OCI-LY7 (cell line): ENCODE data around the gene CACNA1I. TPM values are rescaled to one million over a fixed set of nuclear protein-coding genes. Genes with fewer than 3 reads are reported as not detected.
A peak's percentile ranks its signal among the peaks of the same experiment; 100 is the strongest.

ENCODE experiments used
- BruUV-seq: library from RNA; stranded (reverse); fragments of 400-500 nt; replicated peaks from 2 replicates; lab custom pipeline; 2021; lab: Mats Ljungman, UMichigan
- CTCF ChIA-PET: fragments of 300-600 bp; sonication (Branson Sonifier 250); formaldehyde crosslinking; loops from one replicate; lab custom pipeline; 2022; ENCODE audit warnings: antibody characterized with exemption; ENCODE audit not compliant: unreplicated experiment; lab: Charles Lee
- POLR2A ChIA-PET: fragments of 300-600 bp; sonication (Branson Sonifier 250); formaldehyde crosslinking; loops from one replicate; lab custom pipeline; 2022; ENCODE audit warnings: antibody characterized with exemption; lab: Charles Lee
- DNase-seq: peaks from one replicate; pipeline ENCODE4 v3.0.0-alpha.2; 2015; ENCODE audit warnings: low spot score
- H2AFZ ChIP-seq: fragments of 200-600 bp; sonication (generic), shearing (Covaris generic); 2 replicates; pipeline ENCODE4 v1.6.1; 2014; ENCODE audit warnings: mild to moderate bottlenecking, antibody characterized with exemption, low read length, moderate library complexity
- H3K27ac ChIP-seq: fragments of 200-600 bp; sonication (generic); 2 replicates; pipeline ENCODE4 v1.5.1; 2014; ENCODE audit warnings: mixed run types, low read depth, mild to moderate bottlenecking, moderate library complexity, low read length, inconsistent platforms; ENCODE audit not compliant: poor library complexity, severe bottlenecking
- H3K36me3 ChIP-seq: fragments of 200-600 bp; sonication (generic); 2 replicates; pipeline ENCODE4 v1.6.1; 2014; ENCODE audit warnings: mild to moderate bottlenecking, antibody characterized with exemption, low read length, moderate library complexity, mixed read lengths; ENCODE audit not compliant: insufficient read depth
- H3K4me1 ChIP-seq: fragments of 200-600 bp; sonication (generic); 2 replicates; pipeline ENCODE4 v1.5.1; 2014; ENCODE audit warnings: mild to moderate bottlenecking, low read length; ENCODE audit not compliant: insufficient read depth, poor library complexity, severe bottlenecking
- H3K4me2 ChIP-seq: fragments of 200-600 bp; sonication (generic); 2 replicates; pipeline ENCODE4 v1.6.1; 2014; ENCODE audit warnings: mild to moderate bottlenecking, low read length
- H3K4me3 ChIP-seq: fragments of 200-600 bp; sonication (generic); 2 replicates; pipeline ENCODE4 v1.5.1; 2014; ENCODE audit warnings: mild to moderate bottlenecking, low read depth, low read length; ENCODE audit not compliant: poor library complexity, severe bottlenecking
- H3K79me2 ChIP-seq: fragments of 200-600 bp; sonication (generic); 2 replicates; pipeline ENCODE4 v1.6.1; 2016; ENCODE audit warnings: low read depth, mild to moderate bottlenecking, low read length, moderate library complexity, mixed read lengths; ENCODE audit not compliant: insufficient read depth
- H3K9me2 ChIP-seq: fragments of 200-600 bp; sonication (generic); 2 replicates; pipeline ENCODE4 v1.6.1; 2016; ENCODE audit warnings: mild to moderate bottlenecking, low read length, mixed read lengths; ENCODE audit not compliant: insufficient read depth
- H3K9me3 ChIP-seq: fragments of 200-600 bp; sonication (generic); 2 replicates; pipeline ENCODE4 v1.6.1; 2014; ENCODE audit warnings: mild to moderate bottlenecking, mixed run types, low read length, mixed read lengths
- H4K20me1 ChIP-seq: fragments of 200-600 bp; sonication (generic); 2 replicates; pipeline ENCODE4 v1.6.1; 2014; ENCODE audit warnings: mild to moderate bottlenecking, antibody characterized with exemption, low read length, moderate library complexity, mixed read lengths; ENCODE audit not compliant: insufficient read depth
- EZH2phosphoT487 ChIP-seq: fragments of 200-600 bp; sonication (generic); IDR thresholded peaks from 2 replicates; pipeline ENCODE4 v1.6.1; 2018; ENCODE audit warnings: low read depth, borderline replicate concordance, mild to moderate bottlenecking, mixed run types, antibody characterized with exemption, low read length, moderate library complexity, mixed read lengths
- intact Hi-C: fragments of 100-400 bp; cut with micrococcal nuclease; formaldehyde crosslinking; loops from one replicate; pipeline ENCODE4 v1.10.0; 2022; ENCODE audit not compliant: unreplicated experiment
- total RNA-seq, 2 experiments: library from RNA; depleted of rRNA in 1 of 2; stranded (reverse); fragments of >200 nt in 1 of 2; shearing (Covaris generic) in 1 of 2; gene quantifications; 2 replicates each; pipeline ENCODE4 v1.2.3, GENCODE V29; 2014 to 2022
- TF ChIP-seq, protein P1 (sequence below): fragments of 200-600 bp; sonication (generic); conservative IDR thresholded peaks from 2 replicates; pipeline ENCODE4 v1.5.1; 2014; ENCODE audit warnings: mild to moderate bottlenecking, antibody characterized with exemption, low read length, moderate library complexity, mixed read lengths

The CACNA1I gene
- total RNA-seq, 2 experiments from 2014 or later = 0.03 TPM; not detected in 1

DNA sequence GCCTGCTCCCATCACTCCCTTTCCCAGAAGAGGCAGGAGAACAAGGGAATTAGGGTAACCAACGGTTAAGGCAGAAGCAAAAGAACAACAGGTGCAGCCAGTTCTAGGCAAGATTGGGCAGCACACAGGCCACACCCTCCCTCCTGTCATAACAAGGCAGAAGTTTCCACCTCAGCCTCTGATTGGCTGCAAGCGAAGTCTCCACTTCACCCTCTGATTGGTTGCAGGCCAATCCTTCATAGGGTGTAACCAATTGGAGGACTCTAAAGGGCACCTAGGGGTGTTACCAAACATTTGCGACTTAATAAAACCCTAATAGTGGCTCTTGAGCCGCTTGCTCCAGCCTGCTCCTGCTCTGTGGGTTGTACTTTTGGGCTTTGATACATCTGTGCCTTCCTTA is 153.8 kb downstream of the CACNA1I start:
- no peaks in the 10 kb centered on the region for H3K79me2 ChIP-seq
- intact Hi-C loops = no loop called here
- H4K20me1 ChIP-seq = no peaks in the 10 kb centered on the region
- ChIA-PET CTCF (no interaction called here), POLR2A (no interaction called here)
- TF ChIP-seq EZH2phosphoT487 = no peak
- TF ChIP-seq, protein P1, sequence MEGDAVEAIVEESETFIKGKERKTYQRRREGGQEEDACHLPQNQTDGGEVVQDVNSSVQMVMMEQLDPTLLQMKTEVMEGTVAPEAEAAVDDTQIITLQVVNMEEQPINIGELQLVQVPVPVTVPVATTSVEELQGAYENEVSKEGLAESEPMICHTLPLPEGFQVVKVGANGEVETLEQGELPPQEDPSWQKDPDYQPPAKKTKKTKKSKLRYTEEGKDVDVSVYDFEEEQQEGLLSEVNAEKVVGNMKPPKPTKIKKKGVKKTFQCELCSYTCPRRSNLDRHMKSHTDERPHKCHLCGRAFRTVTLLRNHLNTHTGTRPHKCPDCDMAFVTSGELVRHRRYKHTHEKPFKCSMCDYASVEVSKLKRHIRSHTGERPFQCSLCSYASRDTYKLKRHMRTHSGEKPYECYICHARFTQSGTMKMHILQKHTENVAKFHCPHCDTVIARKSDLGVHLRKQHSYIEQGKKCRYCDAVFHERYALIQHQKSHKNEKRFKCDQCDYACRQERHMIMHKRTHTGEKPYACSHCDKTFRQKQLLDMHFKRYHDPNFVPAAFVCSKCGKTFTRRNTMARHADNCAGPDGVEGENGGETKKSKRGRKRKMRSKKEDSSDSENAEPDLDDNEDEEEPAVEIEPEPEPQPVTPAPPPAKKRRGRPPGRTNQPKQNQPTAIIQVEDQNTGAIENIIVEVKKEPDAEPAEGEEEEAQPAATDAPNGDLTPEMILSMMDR = no peak
- H3K27ac ChIP-seq = no peak overlapping the region
- H3K4me1 ChIP-seq = no peaks in the 10 kb centered on the region
- BruUV-seq = no TSS peak
- no peak overlapping the region for H2AFZ ChIP-seq
- H3K4me3 ChIP-seq = no peak overlapping the region
- no peaks in the 10 kb centered on the region for H3K9me2 ChIP-seq
- no peaks in the 10 kb centered on the region for H3K36me3 ChIP-seq
- DNase-seq = peak; percentile 22
- no peaks in the 10 kb centered on the region for H3K9me3 ChIP-seq
- no peak overlapping the region for H3K4me2 ChIP-seq

DNA sequence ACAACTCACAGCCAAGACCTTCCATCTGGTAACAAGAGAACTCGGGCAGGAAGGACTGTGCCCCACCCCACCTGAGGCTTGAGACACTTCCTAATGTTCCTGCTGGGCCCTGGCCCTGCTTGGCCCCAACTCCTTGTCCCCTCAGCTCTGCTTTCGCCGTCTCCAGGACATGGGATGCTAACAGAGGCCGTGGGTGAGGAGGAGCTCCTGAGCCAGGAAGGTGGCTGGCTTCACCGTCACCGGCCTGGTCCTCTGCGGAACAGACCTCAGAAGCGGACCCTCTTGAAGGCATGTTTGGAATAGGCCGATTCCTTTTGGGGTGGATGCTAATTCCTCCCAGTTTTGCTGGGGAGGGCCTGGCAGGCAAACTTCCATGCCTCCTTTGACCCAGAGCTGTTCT is 154.3 kb downstream of the CACNA1I start:
- H3K4me2 ChIP-seq = no peak overlapping the region
- no peaks in the 10 kb centered on the region for H3K9me3 ChIP-seq
- H2AFZ ChIP-seq = no peak overlapping the region
- ChIA-PET CTCF (interaction anchor here (0.6 kb wide), 1 partner anchor 108 kb away, joined by 3 read pairs; no protein-coding TSS in a partner anchor), POLR2A (no interaction called here)
- H3K27ac ChIP-seq = no peak overlapping the region
- H4K20me1 ChIP-seq = no peaks in the 10 kb centered on the region
- no peaks in the 10 kb centered on the region for H3K36me3 ChIP-seq
- no peak for DNase-seq
- no peaks in the 10 kb centered on the region for H3K9me2 ChIP-seq
- intact Hi-C loops = no loop called here
- no peak overlapping the region for H3K4me3 ChIP-seq
- no peaks in the 10 kb centered on the region for H3K79me2 ChIP-seq
- BruUV-seq = no TSS peak
- TF ChIP-seq, protein P1 = no peak
- TF ChIP-seq EZH2phosphoT487 = no peak
- no peaks in the 10 kb centered on the region for H3K4me1 ChIP-seq

DNA sequence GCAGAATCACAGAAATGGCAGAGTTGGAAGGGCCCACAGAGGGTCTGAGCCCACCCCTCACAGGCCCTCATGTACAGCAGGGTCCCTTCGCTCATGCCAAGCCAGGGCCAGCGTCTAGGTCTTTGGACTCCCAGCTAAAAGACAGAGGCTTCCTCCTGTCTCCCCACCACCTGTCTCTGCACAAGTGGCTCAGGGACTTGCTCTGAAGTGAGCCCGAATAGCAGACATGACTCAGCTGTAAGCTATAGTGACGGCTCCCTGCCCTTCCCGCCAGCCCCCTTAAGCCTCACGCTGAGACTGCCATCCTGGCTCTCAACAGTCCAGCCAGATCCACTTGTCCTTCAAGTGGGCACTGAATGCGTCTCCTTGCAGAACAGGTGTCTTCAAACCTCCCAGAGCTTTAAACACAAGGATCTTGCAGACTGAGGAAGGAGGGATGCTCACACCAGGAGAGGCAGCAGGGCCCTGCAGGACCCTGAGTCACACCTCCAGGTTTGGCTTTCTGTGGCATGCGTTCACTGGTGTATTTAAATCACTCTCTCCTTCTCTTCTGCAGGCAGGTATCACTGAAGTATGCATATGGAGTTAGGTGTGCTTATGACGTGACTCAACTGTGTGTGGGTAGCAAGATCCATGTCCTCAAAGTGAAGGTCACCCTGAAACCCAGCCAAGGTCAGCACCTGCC is 154.9 kb downstream of the CACNA1I start:
- Histone ChIP-seq H3K4me2 (no peak overlapping the region), H3K27ac (no peak overlapping the region), H3K4me3 (no peak overlapping the region), H2AFZ (no peak overlapping the region), H3K9me2 (no peaks in the 10 kb centered on the region), H4K20me1 (no peaks in the 10 kb centered on the region), H3K36me3 (no peaks in the 10 kb centered on the region), H3K9me3 (no peaks in the 10 kb centered on the region), H3K79me2 (no peaks in the 10 kb centered on the region), H3K4me1 (no peaks in the 10 kb centered on the region)
- ChIA-PET POLR2A (interaction anchor here (0.6 kb wide), 1 partner anchor 871 kb away, joined by 4 read pairs; no protein-coding TSS in a partner anchor), CTCF (interaction anchor here (0.6 kb wide), 1 partner anchor 107 kb away, joined by 3 read pairs; no protein-coding TSS in a partner anchor)
- no peak for DNase-seq
- BruUV-seq = no TSS peak
- intact Hi-C loops = no loop called here
- no peak for TF ChIP-seq EZH2phosphoT487
- TF ChIP-seq, protein P1 = no peak
